Endothelial cell of umbilical vein (primary cell): ENCODE results near the gene CXCL11. TPM values are rescaled to one million over a fixed set of nuclear protein-coding genes. Genes with fewer than 3 reads are reported as not detected.
A peak's percentile ranks its signal among the peaks of the same experiment; 100 is the strongest.

Source experiments
- BruUV-seq: library from RNA; stranded (reverse); fragments of 400-500 nt; replicated peaks from 2 replicates; lab custom pipeline; 2021; lab: Mats Ljungman, UMichigan
- CTCF ChIA-PET: fragments of 300-600, 350-600 bp; sonication (Branson Sonifier 250); formaldehyde crosslinking; loops from one replicate; lab custom pipeline; 2021; ENCODE audit warnings: antibody characterized with exemption, inconsistent platforms; lab: Charles Lee
- POLR2A ChIA-PET: fragments of 300-600, 350-600 bp; sonication (Branson Sonifier 250); formaldehyde crosslinking; loops from one replicate; lab custom pipeline; 2021; ENCODE audit warnings: antibody characterized with exemption, inconsistent platforms; lab: Charles Lee
- DNase-seq: peaks from one replicate; pipeline ENCODE4 v3.0.0-alpha.2; 2011; ENCODE audit warnings: low read depth, low spot score
- FAIRE-seq: peaks from 2 replicates; lab custom pipeline; 2011; peaks lifted over from hg19 to GRCh38; lab: Jason Lieb, UNC
- H2AFZ ChIP-seq: 2 replicates; pipeline ENCODE4 v1.6.0; 2012; ENCODE audit warnings: low read depth, low read length, control low read depth, inconsistent platforms
- H3K27ac ChIP-seq: 2 replicates; pipeline ENCODE4 v1.5.1; 2011; ENCODE audit warnings: low read depth, mild to moderate bottlenecking, control low read depth, low read length, moderate library complexity; ENCODE audit not compliant: insufficient read depth
- H3K27me3 ChIP-seq, 2 experiments: 2 replicates each; pipeline versions ENCODE4 v1.6.0 to v1.6.1; 2011; ENCODE audit warnings: low read length in 2 of 2, mixed read lengths in 1 of 2; ENCODE audit not compliant: control insufficient read depth in 2 of 2, insufficient read depth in 2 of 2
- H3K36me3 ChIP-seq, 2 experiments: 2 replicates in 1 of 2; 3 replicates in 1 of 2; pipeline ENCODE4 v1.5.1; 2011; ENCODE audit warnings: low read length in 2 of 2, mild to moderate bottlenecking in 1 of 2, moderate library complexity in 1 of 2; ENCODE audit not compliant: control insufficient read depth in 2 of 2, insufficient read depth in 2 of 2; ENCODE audit errors: extremely low read depth in 1 of 2
- H3K4me1 ChIP-seq: 3 replicates; pipeline ENCODE4 v1.5.1; 2011; ENCODE audit warnings: mild to moderate bottlenecking, low read length; ENCODE audit not compliant: control insufficient read depth, insufficient read depth; ENCODE audit errors: extremely low read depth
- H3K4me2 ChIP-seq: 2 replicates; pipeline ENCODE4 v1.6.1; 2011; ENCODE audit warnings: low read length, control low read depth, mixed read lengths; ENCODE audit not compliant: insufficient read depth
- H3K4me3 ChIP-seq, 3 experiments: fragments of 200-600 bp in 1 of 3; sonication (generic), shearing (Covaris generic) in 1 of 3; replicated peaks in 1 of 3; 2 replicates each; pipeline ENCODE4 v1.5.1; 2011 to 2016; ENCODE audit warnings: control low read depth in 3 of 3, low read length in 3 of 3, mild to moderate bottlenecking in 2 of 3, inconsistent platforms in 1 of 3, low read depth in 1 of 3, moderate library complexity in 1 of 3; ENCODE audit not compliant: insufficient read depth in 1 of 3
- H3K79me2 ChIP-seq: 2 replicates; pipeline ENCODE4 v1.6.0; 2012; ENCODE audit warnings: low read length, inconsistent platforms; ENCODE audit not compliant: control insufficient read depth, insufficient read depth
- H3K9ac ChIP-seq: replicated peaks from 2 replicates; pipeline ENCODE3; 2011; ENCODE audit warnings: low read length, control low read depth; ENCODE audit not compliant: insufficient read depth; ENCODE audit errors: extremely low read depth
- H3K9me1 ChIP-seq: replicated peaks from 3 replicates; pipeline ENCODE4 v1.6.0; 2011; ENCODE audit warnings: mild to moderate bottlenecking, low read length; ENCODE audit not compliant: control insufficient read depth, insufficient read depth; ENCODE audit errors: extremely low read depth
- H3K9me3 ChIP-seq: replicated peaks from 2 replicates; pipeline ENCODE4 v1.5.1; 2012; ENCODE audit warnings: low read length, inconsistent platforms; ENCODE audit not compliant: control insufficient read depth, insufficient read depth
- H4K20me1 ChIP-seq: replicated peaks from 2 replicates; pipeline ENCODE3; 2011; ENCODE audit warnings: mild to moderate bottlenecking, low read length; ENCODE audit not compliant: control insufficient read depth, insufficient read depth; ENCODE audit errors: extremely low read depth
- EZH2 ChIP-seq: IDR thresholded peaks from 2 replicates; pipeline ENCODE4 v1.6.1; 2012; ENCODE audit warnings: borderline replicate concordance, low read depth, mild to moderate bottlenecking, moderate library complexity, low read length, inconsistent platforms; ENCODE audit not compliant: severe bottlenecking
- FOS ChIP-seq: IDR thresholded peaks from 2 replicates; pipeline ENCODE4 v1.6.1; 2011; ENCODE audit warnings: mild to moderate bottlenecking, low read length, moderate library complexity, borderline replicate concordance; ENCODE audit not compliant: insufficient read depth
- GATA2 ChIP-seq: IDR thresholded peaks from 2 replicates; pipeline ENCODE4 v1.7.0; 2011; ENCODE audit warnings: low read depth, mild to moderate bottlenecking, moderate library complexity, mixed read lengths, low read length; ENCODE audit not compliant: insufficient read length, insufficient read depth
- JUN ChIP-seq: IDR thresholded peaks from 2 replicates; pipeline ENCODE4 v1.6.1; 2011; ENCODE audit warnings: borderline replicate concordance, low read depth; ENCODE audit not compliant: insufficient read length, insufficient read depth
- MYC ChIP-seq: IDR thresholded peaks from one replicate; pipeline ENCODE4 v1.6.1; 2011; ENCODE audit warnings: mild to moderate bottlenecking, low read depth, low read length
- POLR2A ChIP-seq: IDR thresholded peaks from 2 replicates; pipeline ENCODE4 v1.6.1; 2012; ENCODE audit warnings: low read depth, mild to moderate bottlenecking, control low read depth, low read length
- POLR2AphosphoS5 ChIP-seq: IDR thresholded peaks from 2 replicates; pipeline ENCODE4 v1.6.1; 2012; ENCODE audit warnings: low read depth, mild to moderate bottlenecking, control low read depth, low read length, moderate library complexity; ENCODE audit not compliant: insufficient read depth
- dilution Hi-C: fragments of 300-500 bp; cut with MboI; formaldehyde crosslinking; loops from one replicate; pipeline ENCODE4 v1.15.0; 2019; ENCODE audit warnings: low sequenced_read_pairs; ENCODE audit not compliant: extremely low pct_ligation_motif_present
- intact Hi-C: fragments of 100-400 bp; cut with micrococcal nuclease; formaldehyde crosslinking; loops from one replicate; pipeline ENCODE4 v1.10.0; 2022
- polyA plus RNA-seq, 4 experiments: library from polyadenylated mRNA; depleted of rRNA in 3 of 4; stranded (reverse) in 3 of 4; unstranded in 1 of 4; fragments of >200 nt; gene quantifications; 2 replicates each; pipeline versions ENCODE4 v1.2.1 to v1.2.3, GENCODE V29; 2011 to 2012; ENCODE audit warnings: missing spikeins in 1 of 4
- total RNA-seq: library from RNA; stranded (reverse); gene quantifications from 2 replicates; pipeline ENCODE4 v1.2.3, GENCODE V29; 2021
- TF ChIP-seq, protein P1 (sequence below), 2 donors: IDR thresholded peaks; 1 replicate in 1 of 2; 2 replicates in 1 of 2; pipeline ENCODE4 v1.5.1; 2011; ENCODE audit warnings: low read length in 2 of 2, mild to moderate bottlenecking in 2 of 2, moderate library complexity in 2 of 2, control low read depth in 1 of 2, inconsistent platforms in 1 of 2, low read depth in 1 of 2; ENCODE audit not compliant: insufficient read depth in 1 of 2; ENCODE audit errors: extremely low read depth in 1 of 2
- TF ChIP-seq, protein P2 (sequence below): IDR thresholded peaks from 2 replicates; pipeline ENCODE4 v1.6.1; 2011; ENCODE audit not compliant: insufficient read depth, insufficient read length

Gene CXCL11
- total and polyA plus RNA-seq, 2 donors (not counting 3 experiments of a cell fraction or from before 2014, with no cell fraction given), result 0.91 to 1.1 TPM

DNA sequence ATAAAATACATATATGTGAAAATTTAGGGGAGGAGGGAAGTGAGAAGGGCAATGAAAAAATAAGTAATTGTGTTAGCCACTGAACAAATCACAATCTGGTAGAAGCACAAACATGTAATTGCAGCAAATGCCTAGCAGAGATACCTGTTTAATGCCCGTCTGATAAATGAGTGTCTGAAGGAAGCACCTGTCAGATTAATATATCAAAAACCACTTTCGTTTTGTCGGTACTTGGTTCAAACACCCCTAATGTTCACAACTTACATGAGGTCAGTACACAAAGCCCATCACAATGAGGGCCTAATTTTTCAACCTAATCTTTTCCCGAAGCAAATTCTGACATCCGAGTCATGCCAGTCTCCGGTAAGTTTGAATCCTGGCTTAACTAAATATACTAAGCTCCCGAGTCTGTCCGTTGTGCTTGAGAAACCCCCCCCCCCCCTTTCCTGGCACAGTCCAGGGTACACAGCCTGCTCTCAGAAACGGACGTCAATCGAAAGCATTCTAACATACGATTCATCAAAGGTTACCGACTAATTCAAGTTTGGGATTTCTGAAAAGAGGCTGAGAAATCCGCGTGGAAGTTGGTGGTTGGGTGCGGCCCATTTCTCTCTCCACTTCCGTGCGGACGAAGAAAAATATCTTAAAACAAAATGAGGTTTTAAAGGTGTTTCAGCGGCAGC, 45.9 kb downstream of the CXCL11 start:
- BruUV-seq, result no TSS peak
- no peaks in the 10 kb centered on the region for H3K36me3 ChIP-seq
- peak overlapping the region; percentile 84 for H3K27ac ChIP-seq
- H3K4me2 ChIP-seq, result peak overlapping the region; percentile 94
- H3K9me3 ChIP-seq, result no peaks in the 10 kb centered on the region
- peaks cover 56% of the 10 kb centered on the region for H3K79me2 ChIP-seq
- H2AFZ ChIP-seq, result peak overlapping the region; percentile 75
- TF ChIP-seq, protein P1, sequence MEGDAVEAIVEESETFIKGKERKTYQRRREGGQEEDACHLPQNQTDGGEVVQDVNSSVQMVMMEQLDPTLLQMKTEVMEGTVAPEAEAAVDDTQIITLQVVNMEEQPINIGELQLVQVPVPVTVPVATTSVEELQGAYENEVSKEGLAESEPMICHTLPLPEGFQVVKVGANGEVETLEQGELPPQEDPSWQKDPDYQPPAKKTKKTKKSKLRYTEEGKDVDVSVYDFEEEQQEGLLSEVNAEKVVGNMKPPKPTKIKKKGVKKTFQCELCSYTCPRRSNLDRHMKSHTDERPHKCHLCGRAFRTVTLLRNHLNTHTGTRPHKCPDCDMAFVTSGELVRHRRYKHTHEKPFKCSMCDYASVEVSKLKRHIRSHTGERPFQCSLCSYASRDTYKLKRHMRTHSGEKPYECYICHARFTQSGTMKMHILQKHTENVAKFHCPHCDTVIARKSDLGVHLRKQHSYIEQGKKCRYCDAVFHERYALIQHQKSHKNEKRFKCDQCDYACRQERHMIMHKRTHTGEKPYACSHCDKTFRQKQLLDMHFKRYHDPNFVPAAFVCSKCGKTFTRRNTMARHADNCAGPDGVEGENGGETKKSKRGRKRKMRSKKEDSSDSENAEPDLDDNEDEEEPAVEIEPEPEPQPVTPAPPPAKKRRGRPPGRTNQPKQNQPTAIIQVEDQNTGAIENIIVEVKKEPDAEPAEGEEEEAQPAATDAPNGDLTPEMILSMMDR (IDR thresholded peaks at IDR 0.05; ENCODE audit: extremely low read depth in 1 of 2, insufficient read depth in 1 of 2, low read depth in 1 of 2, low read length in 2 of 2), result no peak
- TF ChIP-seq, protein P2, sequence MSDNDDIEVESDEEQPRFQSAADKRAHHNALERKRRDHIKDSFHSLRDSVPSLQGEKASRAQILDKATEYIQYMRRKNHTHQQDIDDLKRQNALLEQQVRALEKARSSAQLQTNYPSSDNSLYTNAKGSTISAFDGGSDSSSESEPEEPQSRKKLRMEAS, result no peak
- TF ChIP-seq FOS (no peak), POLR2AphosphoS5 (no peak), JUN (no peak), EZH2 (no peak), GATA2 (no peak), MYC (no peak), POLR2A (no peak)
- peaks cover 10% of the 10 kb centered on the region for H3K4me1 ChIP-seq
- intact Hi-C loops, result loop anchor here (2.0 to 10.0 kb wide), 3 partner anchors 97 to 185 kb away; partner anchors contain the start of gene NUP54
- CTCF ChIA-PET, result interaction anchor here (0.8 to 3.5 kb wide), 7 partner anchors 12 to 167 kb away, joined by 3 to 19 read pairs (median 4); partner anchors contain the start of gene NAAA
- POLR2A ChIA-PET, result interaction anchor here (0.8 kb wide), 1 partner anchor 209 kb away, joined by 3 read pairs; no protein-coding TSS in a partner anchor
- peak overlapping the region; percentile 61 to 92 (median 91) for H3K4me3 ChIP-seq
- H3K9ac ChIP-seq, result peak overlapping the region; percentile 88
- H4K20me1 ChIP-seq, result no peaks in the 10 kb centered on the region
- FAIRE-seq (peak; percentile 68), DNase-seq (peak; percentile 42)
- H3K9me1 ChIP-seq, result no peaks in the 10 kb centered on the region
- dilution Hi-C loops, result no loop called here
- H3K27me3 ChIP-seq, result peaks cover 6 to 8% of the 10 kb centered on the region in 2 experiments
